Measurements from ENCODE around the gene USP30.
A peak's percentile ranks its signal among the peaks of the same experiment; 100 is the strongest.

USP30 gene

GRCh38 chr12:109089683-109090082, 37.3 kb downstream of the USP30 start:
- H3K9me3 ChIP-seq (ENCODE audit: low read length) = no peaks in the 10 kb centered on the region
- TF ChIP-seq CTCF (IDR thresholded peaks at IDR 0.05; ENCODE audit: low read length) (no peak), EZH2 (IDR thresholded peaks at IDR 0.05; ENCODE audit: borderline replicate concordance, low read length) (no peak)
- no peaks in the 10 kb centered on the region for H3K9me2 ChIP-seq (ENCODE audit: low read depth, low read length)
- H3F3A ChIP-seq (ENCODE audit: insufficient read depth, low read length) = no peaks in the 10 kb centered on the region
- H2AFZ ChIP-seq (ENCODE audit: low read length) = no peak overlapping the region
- no peak overlapping the region for H3K9ac ChIP-seq (ENCODE audit: low read length)
- H3K4me1 ChIP-seq (ENCODE audit: insufficient read depth, low read length, severe bottlenecking) = peaks cover 35% of the 10 kb centered on the region
- no peak overlapping the region for H3K4me3 ChIP-seq (ENCODE audit: low read depth, low read length, poor library complexity, severe bottlenecking)
- H3K27me3 ChIP-seq (ENCODE audit: insufficient read depth, low read length) = no peaks in the 10 kb centered on the region
- H3K79me2 ChIP-seq (ENCODE audit: insufficient read depth, low read length) = peaks cover 15% of the 10 kb centered on the region
- no peak overlapping the region for H3K27ac ChIP-seq (ENCODE audit: low read depth, low read length, poor library complexity, severe bottlenecking)
- no peak overlapping the region for H3K4me2 ChIP-seq (ENCODE audit: low read length)
- H3K36me3 ChIP-seq (ENCODE audit: insufficient read depth, low read length) = peaks cover 35% of the 10 kb centered on the region; the same call in 1 of the 2 replicates
- no peaks in the 10 kb centered on the region for H4K20me1 ChIP-seq (ENCODE audit: insufficient read depth, low read length)

DNA sequence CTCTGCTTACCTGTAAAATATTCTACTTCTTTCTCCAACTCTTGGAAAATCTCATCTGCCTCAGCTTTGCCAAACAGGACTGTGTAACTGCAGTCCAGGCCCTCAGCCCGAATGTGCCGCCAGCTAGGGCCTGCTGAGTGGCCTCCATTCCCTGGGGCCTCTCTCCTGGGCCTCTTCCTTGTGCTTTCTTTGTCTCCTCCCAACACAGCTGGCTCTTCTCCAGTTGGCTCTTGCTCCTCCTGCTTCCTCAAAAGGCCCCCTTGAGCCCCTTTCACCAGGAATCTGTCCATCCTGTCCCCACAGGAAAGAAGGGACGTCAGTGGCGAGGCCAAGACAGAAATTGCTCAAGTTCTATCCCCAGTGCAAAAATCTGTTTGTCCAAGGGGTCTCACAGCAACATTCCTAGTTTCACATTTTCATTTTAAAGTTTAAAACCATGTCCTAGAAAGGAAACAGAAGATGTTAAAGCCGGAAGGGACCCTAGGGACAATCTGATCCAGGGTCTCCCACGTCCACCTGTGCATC, 40.2 kb downstream of the USP30 start:
- Histone ChIP-seq H3K36me3 (ENCODE audit: insufficient read depth, low read length) (peaks cover 23% of the 10 kb centered on the region; the same call in 1 of the 2 replicates), H3K27me3 (ENCODE audit: insufficient read depth, low read length) (no peaks in the 10 kb centered on the region), H2AFZ (ENCODE audit: low read length) (no peak overlapping the region), H3K79me2 (ENCODE audit: insufficient read depth, low read length) (peaks cover 15% of the 10 kb centered on the region), H3K4me1 (ENCODE audit: insufficient read depth, low read length, severe bottlenecking) (peaks cover 48% of the 10 kb centered on the region), H3K4me2 (ENCODE audit: low read length) (peak overlapping the region; percentile 99), H3K27ac (ENCODE audit: low read depth, low read length, poor library complexity, severe bottlenecking) (peak overlapping the region; percentile 64), H3K9me2 (ENCODE audit: low read depth, low read length) (no peaks in the 10 kb centered on the region), H3K9ac (ENCODE audit: low read length) (peak overlapping the region; percentile 98), H3K9me3 (ENCODE audit: low read length) (no peaks in the 10 kb centered on the region), H3K4me3 (ENCODE audit: low read depth, low read length, poor library complexity, severe bottlenecking) (peak overlapping the region; percentile 91), H3F3A (ENCODE audit: insufficient read depth, low read length) (no peaks in the 10 kb centered on the region), H4K20me1 (ENCODE audit: insufficient read depth, low read length) (no peaks in the 10 kb centered on the region)
- no peak for TF ChIP-seq EZH2 (IDR thresholded peaks at IDR 0.05; ENCODE audit: borderline replicate concordance, low read length)
- TF ChIP-seq CTCF (IDR thresholded peaks at IDR 0.05; ENCODE audit: low read length) = no peak

DNA sequence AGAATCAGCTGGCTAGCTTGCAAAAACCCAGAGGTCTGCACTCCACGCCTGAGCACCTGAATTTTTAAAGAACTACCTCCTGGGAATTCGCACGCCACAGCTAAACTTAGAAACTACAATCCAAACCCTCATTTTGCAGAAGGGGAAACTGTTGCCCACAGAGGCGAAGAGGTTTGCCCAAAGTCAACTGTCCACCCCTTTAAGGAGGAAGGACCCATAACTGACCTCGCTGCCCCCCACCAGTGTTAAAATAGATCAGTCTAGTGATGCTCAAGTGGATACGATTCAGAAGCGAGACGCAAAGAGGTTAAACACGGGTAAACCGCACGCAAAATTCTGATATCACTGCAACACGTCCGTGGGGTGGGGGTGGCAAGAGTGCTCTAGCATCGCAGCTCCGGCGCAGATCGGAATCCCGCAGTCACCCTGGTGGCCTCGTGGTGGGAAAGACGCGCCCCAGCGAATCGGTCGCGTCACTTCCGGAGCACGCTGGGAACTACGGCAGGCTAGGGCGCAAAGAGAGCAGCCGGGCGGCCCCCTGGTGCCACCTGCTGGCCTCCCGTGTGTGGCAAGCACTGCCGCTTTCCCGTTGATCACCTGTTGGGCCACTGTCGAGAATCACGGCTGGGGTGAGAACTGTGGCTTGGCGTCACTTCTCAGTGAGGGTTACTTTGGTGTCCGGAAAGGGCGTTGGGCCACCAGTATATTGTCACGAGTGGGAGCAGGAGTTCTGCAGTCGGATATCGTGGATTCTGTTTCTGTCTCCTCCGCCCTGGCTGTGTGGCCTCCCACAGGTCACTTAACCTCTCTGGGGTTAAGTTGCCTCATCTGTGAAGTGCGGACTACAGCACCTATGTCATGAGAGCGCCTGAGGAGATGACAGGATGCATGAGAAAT, 40.9 kb downstream of the USP30 start, which contains the start of gene ALKBH2:
Gene ALKBH2 (minus strand): TSS at position 451 of the 897 bp plus-strand sequence. CDS start 686 bp downstream, outside the sequence.
- H3K4me1 ChIP-seq (ENCODE audit: insufficient read depth, low read length, severe bottlenecking) = peaks cover 48% of the 10 kb centered on the region
- peaks cover 15% of the 10 kb centered on the region for H3K79me2 ChIP-seq (ENCODE audit: insufficient read depth, low read length)
- H3K9me2 ChIP-seq (ENCODE audit: low read depth, low read length) = no peaks in the 10 kb centered on the region
- H4K20me1 ChIP-seq (ENCODE audit: insufficient read depth, low read length) = no peaks in the 10 kb centered on the region
- H3K27me3 ChIP-seq (ENCODE audit: insufficient read depth, low read length) = no peaks in the 10 kb centered on the region
- H2AFZ ChIP-seq (ENCODE audit: low read length) = no peak within 1 kb of the TSS
- H3K27ac ChIP-seq (ENCODE audit: low read depth, low read length, poor library complexity, severe bottlenecking) = peak within 1 kb of the TSS; percentile 64
- peaks cover 17% of the 10 kb centered on the region for H3K36me3 ChIP-seq (ENCODE audit: insufficient read depth, low read length)
- TF ChIP-seq EZH2 (IDR thresholded peaks at IDR 0.05; ENCODE audit: borderline replicate concordance, low read length) (no peak), CTCF (IDR thresholded peaks at IDR 0.05; ENCODE audit: low read length) (peak; percentile 60)
- H3K4me2 ChIP-seq (ENCODE audit: low read length) = peak within 1 kb of the TSS; percentile 99
- H3F3A ChIP-seq (ENCODE audit: insufficient read depth, low read length) = no peaks in the 10 kb centered on the region
- H3K9me3 ChIP-seq (ENCODE audit: low read length) = no peaks in the 10 kb centered on the region
- H3K9ac ChIP-seq (ENCODE audit: low read length) = peak within 1 kb of the TSS; percentile 98
- peak within 1 kb of the TSS; percentile 91 for H3K4me3 ChIP-seq (ENCODE audit: low read depth, low read length, poor library complexity, severe bottlenecking)
